Pulmonary artery endothelial cell (primary cell): ENCODE measurements around the gene EFCAB9. TPM values are rescaled to one million over a fixed set of nuclear protein-coding genes. Genes with fewer than 3 reads are reported as not detected.

ENCODE experiments used
- DNase-seq: peaks from one replicate; pipeline ENCODE4 v3.0.0-alpha.2; 2011; ENCODE audit warnings: low read depth, low spot score
- total RNA-seq: library from RNA; depleted of rRNA; stranded (reverse); fragments of >200 nt; gene quantifications from 2 replicates; pipeline ENCODE4 v1.2.3, GENCODE V29; 2014

EFCAB9 gene
- total RNA-seq, 1 donor from 2014 or later = not detected

DNA sequence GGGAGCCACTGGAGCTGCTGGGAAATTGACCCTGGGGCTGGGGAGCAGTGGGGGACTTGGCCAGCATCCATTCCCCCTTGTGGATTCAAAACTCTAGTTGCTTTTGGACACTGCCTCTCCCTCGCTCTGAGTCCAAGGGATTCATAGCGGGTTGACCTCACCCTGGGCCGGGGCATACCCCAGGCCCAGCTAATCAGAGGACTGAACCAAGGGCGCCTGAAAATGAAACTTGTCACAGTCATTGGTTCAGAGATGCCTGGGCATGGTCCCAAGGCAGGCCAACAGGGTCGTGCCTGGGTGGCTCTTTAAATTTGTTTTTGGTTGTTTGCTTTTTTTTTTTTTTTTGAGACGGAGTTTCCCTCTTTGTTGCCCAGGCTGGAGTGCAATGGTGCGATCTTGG, 28.5 kb upstream of the EFCAB9 start:
- DNase-seq = no peak

DNA sequence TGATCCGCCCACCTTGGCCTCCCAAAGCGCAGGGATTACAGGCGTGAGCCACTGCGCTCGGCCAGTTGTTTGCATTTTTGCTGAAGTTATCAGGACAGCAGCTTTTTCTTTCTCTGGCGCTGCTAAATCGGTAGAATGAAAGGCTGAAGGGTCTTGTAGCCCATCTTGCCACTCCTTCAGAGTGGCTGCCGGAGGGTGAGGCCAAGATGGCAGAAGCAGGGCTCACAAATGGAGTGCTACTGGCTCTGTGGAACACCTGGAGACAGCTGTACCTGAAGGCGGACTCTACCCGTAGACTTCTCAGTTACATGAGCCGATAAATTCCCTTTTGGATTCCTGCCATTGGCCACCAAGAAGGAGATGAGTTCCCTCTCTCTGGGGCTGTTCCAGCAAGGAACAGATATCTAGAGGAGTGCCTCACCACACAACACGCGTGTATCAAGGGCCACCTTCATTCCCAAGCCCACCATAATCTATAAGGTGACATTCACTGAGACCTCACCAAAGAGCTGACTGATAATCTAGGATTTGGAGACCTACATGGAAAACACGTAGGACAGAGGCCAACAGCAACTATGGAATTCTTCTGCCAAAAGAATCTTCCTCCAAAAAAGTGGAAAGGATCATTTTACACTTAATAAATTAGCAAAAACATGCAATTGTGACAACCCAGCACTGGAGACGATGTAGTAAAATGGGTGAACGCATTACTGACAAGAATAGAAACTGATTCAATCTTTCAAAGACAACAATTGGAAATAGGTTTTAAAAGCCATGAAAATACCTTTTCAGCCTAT, 27.7 kb upstream of the EFCAB9 start:
- DNase-seq = no peak

DNA sequence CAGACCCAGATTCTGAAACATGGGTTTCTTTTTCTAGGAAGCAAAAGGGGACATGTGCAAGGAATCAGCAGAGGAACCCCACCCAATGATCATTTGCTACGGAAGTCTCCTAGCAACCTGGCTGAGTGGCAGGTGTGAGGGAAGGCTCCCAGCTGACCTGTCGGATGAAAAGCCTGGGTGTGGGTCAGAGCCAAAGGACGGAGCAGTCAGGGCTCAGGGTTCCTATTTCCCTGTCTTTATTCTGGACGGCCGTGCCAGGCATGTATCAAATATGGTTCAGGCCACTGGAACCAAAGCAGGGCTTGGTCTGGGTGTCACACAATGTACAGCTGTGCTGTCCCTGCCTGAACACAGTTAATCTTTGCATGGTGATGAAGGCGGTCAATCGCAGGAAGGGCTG, 26.1 kb upstream of the EFCAB9 start:
- DNase-seq = no peak

DNA sequence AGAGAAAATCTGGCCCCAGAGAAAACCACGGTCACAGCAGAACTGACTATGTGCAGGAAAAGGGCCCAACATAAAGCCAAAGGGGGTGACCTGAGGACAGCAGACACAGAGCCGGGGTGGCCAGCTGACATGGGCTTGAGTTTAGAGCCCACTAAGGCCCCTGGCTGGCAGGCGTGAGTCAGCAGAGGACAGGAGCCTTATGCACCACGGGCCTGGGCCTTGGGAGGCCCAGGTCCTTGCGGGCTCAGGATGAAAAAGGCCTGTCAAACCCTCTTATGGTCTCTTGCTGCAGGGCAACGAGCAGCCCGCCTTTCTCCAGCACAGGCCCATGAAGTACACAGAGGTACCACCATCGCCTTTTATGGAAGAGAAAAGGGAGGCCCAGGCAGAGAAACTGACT, 25.7 kb upstream of the EFCAB9 start:
- DNase-seq = no peak

DNA sequence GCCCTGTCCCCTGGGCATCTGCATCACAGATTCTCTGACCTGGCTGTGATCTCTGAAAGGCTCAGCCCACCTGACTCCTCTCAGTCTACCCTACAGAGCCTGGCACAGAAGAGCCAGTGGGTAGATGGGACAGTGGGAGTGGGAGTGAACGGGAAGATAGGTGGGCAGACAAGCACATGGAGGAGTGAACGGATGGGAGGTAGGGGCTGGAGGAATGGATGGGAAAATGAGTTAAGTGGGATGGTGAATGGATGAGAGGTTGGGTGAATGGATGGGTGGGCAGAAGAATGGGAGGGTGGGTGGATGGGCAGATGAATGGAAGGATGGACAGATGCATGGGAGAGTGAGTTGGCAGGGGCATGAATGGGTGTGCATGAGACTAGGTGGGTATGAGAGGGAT, 24.8 kb upstream of the EFCAB9 start:
- no peak for DNase-seq

DNA sequence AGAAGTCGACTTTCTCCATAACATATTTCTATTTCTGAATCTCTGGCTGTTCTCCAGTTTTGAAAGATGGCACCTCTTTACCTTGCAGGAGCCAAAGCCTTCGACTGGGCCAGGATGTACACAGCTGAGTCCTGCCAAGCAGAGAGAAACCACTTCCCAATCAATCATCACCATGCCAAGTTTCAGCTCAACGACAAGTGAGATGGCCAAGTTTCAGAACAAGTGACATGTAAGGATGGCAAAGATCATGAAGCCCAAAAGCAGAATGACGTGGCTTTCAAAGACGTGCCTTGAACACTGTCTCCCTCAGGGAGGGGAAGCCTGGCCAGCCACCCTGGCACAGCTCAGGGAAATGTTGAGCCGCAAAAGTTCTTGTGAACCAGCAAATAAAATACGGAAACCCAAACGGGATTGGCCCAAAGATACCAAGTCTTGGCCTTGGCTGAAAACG, 23.7 kb upstream of the EFCAB9 start:
- DNase-seq = no peak

DNA sequence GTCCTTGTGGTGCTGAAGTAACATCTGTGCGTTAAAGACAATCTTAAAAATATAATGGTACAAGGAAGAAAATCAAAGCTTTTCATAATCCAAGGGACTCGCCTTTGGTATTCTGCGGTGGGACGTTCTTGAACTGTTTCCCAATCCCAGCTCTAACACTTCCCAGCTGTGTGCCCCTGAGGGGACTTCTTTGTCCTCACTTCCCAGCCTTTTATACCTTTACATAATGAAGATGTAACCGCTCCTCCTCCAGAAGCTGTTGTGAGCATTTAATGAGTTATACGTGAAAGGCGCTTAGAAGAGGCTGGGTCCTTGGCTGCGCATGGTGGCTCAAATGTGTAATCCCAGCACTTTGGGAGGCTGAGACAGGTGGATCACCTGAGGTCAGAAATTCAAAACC, 22.9 kb upstream of the EFCAB9 start:
- no peak for DNase-seq

DNA sequence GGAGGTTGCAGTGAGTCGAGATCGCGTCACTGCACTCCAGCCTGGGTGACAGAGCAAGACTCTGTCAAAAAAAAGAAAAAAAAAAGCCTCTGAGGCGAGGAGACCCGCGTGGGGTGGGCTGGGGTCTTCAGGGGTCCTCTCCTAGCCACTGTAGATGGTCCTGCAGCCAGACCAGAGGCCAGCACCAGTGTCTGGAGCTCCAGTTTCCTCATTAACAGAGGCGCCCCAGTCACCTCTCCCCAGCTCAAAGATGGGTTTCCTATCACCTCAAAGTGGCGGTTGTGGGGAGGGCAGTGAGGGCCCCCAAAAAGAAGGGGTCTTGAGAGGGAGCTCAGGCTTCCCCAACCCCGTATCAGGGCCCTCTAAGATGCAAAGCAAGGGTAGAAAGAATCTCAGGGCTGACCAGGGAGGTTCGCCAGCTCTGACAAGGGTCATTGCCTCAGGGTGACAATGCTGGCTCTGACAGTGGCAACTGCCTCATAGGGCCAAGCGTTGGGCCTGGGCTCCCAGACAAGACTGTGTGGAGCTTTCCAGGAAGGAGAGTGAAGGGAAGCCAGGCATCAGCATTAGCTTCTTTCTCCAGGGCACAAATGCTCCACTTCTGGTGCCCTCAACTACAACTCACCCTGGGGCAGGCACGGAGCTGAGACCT, 20.9 kb upstream of the EFCAB9 start:
- no peak for DNase-seq

DNA sequence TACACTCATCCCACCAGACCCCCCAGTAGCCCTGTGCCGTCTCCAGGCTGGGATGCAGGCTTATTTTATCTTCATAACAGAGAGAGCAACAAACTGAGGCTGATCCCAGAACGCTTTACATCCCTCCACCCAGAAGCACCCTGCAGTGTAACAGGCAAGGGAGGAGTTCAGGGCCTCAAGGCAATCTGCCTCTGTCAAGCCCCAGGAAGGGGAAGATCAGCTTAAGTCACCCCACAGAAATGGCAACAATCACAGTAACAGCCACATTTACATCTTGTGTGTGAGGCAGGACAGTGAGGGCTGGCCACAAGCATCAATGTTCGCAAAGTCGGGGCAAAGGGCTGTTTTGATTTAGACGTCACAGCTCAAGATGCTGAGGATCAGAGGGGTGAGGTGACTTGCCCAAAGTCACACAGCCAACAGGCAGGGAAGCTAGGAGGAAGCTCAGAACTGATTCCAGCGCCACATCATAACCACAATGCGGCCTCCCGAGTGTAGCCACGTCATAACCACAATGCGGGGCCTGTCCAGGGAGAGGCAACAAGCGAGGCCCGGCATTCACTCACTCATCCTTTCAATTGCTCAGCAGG, 20.3 kb upstream of the EFCAB9 start:
- DNase-seq = no peak

DNA sequence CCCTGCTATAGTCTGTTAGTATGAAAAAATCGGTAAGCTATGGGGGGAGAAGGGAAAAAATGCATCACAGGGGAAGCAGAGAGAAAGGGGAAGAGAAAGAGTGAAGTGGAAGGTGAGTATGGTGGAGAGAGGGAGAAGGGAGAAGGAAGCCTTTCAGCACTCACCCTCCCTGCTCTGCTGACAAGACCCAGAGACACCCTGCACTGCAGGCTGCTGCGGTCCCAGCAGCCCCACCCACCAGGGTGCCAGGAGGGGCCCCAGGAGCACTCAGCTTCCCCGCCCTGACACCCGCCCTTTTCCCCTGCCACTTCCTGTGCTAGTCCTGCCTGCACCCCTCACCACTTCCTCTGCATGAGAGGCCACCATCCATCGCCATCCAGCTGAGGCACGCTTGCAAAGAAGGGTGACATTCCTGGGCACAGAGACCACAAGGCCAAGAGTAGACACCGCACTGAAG, 18.7 kb upstream of the EFCAB9 start:
- DNase-seq = no peak

DNA sequence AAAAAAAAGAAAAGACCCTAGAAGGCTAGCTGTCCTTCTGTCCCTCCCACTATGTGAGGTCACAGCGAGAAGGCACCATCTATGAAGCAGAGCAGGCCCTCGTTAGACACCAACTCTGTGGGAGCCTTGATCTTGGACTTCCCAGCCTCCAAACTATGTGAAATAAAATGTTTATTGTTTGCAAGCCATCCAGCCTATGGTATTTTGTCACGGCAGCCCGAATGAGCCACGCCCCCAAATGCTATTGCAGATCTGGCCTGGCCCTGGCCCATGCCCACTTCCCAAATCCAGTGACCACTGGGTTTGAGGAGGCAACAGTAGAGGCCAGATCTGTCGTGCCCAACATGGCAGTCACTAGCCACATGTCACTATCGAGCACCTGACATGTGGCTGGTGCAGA, 16.8 kb upstream of the EFCAB9 start:
- no peak for DNase-seq

DNA sequence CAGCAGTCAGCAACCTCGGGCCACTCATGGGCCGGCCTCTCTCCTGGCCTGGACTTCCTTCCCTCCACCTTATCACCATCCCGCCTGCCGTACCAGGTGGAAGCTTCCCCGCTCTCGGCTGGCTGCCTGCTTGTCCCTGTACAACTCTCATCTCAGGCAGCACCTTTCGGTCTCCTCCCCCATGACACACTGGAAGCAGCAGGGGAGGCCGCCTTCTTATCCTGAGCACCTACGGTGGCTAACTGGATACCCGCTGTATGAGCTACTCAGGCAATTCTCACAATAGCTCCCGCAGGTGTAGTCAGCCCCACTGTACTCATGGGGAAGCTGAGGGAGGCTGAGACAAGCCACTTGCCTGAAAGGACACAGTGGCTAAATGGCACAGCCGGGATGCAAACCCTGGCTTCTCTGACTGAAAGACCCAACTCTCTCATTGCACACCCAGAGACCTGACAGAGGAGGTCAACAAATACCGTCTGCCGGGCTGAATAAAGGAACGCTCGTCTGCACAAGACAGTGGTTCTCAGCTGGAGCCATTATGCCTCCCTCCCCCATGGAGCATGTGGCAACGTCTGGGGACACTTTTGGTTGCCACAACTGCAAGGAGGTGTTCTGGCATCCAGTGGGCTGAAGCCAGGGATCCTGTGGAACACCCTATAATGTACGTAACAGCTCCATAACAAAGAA, 15.5 kb upstream of the EFCAB9 start:
- no peak for DNase-seq

DNA sequence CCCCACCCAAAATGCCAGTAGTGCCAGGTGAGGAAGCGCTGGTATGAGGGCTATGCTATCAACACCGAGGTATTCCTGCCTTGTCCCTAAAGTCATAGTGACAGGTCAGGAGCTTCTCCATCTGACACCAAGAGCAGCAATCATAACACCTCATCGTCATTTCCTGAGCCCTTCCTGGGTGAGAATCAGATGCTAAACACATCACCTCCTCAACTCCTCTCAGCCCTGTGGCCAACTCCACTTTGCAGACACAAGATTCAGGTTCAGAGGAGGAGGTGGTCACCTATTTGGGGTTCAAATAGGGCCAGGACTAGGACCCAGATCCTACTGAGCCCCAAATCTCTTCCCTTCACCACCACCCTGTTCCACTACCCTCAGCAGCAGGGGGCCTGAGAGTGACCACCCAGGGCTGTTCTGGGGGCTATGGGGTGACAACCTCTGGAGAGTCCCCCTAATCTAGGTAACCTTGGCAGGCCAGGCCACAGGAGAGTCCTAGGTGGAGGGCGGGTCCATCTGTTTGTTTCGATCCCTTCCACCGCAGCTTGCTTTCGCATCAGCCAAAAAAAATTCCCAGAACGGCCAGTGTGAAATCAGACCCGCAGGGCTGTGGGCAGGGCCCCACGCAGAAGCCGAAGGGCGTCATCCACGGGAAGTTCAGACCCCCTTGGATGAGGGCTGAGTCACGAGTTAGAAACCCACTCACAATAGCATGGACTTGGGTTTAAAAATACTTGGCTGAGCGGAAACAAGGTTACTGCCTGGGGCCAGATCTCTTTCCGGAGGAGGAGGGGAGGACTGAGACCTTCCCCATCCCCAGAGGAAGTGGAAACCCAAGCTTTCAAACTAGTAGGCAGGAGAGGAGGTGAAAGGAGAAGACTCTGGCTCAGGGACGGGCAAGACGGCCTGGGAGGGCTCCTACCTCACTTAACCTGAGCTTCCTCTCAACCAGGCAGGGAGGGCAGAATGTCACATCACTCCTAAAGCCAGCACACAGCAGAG, 14.7 kb upstream of the EFCAB9 start:
- DNase-seq = no peak

DNA sequence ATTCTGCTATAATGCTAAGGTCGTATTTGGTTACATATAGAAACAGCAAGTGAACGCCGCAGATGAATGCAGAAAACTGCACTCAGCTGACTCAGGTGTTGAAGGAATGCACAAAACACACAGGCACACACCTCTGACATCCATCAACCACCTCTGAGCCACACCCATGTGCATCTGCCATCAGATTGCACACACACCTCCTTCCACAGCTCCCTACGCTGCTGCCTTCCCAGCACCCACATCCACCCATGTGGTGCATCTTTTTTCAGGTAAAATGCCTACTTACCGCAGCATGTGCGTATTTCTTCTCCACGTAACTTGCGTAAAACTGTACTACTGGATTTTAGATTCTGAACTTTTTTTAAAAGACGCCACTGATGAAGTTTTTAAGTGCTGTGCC, 13.0 kb upstream of the EFCAB9 start:
- no peak for DNase-seq

DNA sequence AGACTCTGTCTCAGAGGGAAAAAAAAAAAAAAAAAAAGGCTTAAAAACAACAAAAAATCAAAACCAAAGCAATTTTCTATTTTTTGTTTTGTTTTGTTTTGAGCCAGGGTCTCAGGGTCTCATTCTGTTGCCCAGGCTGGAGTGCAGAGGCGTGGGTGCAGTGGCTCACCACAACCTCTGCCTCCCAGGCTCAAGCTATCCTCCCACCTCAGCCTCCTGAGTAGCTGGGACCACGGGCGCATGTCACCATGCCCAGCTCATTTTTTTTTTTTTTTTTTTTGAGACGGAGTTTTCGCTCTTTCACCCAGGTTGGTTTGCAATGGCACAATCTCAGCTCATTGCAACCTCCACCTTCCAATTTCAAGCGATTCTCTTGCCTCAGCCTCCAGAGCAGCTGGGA, 11.7 kb upstream of the EFCAB9 start:
- DNase-seq = no peak

DNA sequence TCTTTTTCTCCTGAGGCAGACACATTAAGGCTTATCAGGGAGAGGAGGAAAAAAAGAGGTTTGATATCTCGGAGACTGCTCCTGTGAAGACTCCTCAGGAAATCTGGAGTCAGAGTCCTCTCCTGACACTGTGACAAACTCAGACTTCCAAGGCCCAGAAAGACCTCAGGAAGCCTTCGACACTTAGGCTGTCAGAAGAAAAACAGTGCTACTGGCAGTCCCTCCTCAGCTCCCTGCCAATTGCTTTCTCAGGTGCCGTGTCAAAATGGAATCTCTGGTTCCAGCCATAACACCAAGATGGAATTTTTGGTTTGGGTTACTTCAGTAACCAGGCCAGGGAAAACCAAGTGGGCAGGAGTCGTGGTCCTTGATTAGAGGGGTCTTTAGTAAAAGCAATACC, 10.1 kb upstream of the EFCAB9 start:
- no peak for DNase-seq

DNA sequence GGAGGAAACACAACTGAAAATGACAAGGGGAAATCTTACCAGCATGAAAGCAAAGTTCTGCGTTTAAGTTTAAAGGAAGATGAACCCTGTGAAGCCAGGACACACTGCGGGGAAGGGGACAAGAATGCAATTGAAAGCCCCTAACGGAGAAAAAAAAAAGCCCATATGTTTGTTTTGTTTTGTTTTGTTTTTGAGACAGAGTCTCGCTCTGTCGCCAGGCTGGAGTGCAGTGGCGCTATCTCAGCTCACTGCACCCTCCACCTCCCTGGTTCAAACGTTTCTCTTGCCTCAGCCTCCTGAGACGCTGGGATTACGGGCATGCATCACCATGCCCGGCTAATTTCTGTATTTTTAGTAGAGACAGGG, 8.9 kb upstream of the EFCAB9 start:
- DNase-seq = no peak

DNA sequence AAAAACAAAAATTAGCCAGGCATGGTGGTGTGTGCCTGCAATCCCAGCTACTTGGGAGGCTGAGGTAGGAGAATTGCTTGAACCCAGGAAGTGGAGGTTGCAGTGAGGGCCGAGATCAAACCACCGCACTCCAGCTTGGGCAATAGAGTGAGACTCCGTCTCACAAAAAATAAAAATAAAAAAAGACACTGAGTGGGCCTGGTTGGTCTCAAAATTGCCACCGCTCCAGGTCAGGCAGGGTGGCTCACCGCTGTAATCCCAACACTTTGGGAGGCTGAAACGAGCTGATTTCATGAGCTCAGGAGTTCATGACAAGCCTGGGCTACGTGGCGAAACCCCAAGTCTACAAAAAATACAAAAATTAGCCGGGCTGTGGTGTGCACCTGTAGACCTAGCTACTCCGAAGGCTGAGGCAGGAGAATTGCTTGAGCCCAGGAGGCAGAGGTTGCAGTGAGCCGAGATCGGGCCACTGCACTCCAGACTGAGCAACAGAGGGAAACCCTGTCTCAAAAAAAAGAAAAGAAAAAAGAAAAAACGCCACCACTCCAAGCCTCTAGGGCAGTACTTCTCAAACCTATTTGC, 7.8 kb upstream of the EFCAB9 start:
- DNase-seq = no peak

DNA sequence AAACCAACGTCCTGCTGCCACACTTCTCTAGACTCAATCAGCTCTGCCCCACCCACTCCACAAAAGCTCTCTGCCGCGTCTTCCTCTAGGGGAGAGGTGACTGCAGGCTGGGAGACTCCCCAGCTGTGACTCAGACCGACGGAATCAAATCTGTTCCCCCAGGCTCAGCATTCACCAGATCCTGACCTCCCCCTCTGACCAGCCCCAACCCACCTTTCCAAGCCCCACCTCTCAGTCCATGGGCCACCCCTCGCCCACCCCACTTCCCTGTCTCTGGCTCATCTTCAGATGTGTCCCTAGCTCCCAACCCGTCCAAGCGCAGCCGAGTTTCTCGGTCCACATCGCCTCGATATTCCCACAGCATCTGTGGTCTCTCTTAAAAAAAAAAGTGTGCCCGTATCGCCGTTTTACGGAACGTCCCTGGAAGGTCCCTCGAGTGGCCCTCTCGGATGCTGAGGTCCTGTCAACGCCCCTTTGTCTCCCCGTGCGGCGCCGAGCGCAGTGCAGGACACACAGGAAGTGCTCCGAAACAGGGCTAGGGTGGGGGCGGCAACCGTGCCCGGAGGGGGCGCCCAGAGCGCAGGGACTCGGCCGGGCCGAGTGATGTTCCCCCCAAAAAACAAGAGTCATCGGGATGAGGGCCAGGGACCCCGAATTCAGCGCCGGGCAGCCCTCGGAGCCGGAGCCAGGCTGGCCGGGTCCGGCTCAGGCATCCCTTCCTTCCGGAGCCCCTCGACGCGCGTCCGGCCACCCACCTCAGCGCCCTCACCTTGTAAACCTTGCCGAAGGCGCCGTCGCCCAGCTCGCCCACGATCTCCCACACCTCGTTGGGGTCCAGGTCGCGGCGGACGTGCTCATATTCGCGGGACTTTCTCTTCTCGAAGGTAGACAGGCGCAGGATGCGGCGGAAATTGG, 6.6 kb upstream of the EFCAB9 start:
- no peak for DNase-seq
